Neuron (in vitro differentiated cells): ENCODE data around the gene LMOD3.

Experiments used
- H2AFZ ChIP-seq: one replicate; pipeline ENCODE4 v1.6.1; 2013; ENCODE audit warnings: low read depth, mild to moderate bottlenecking, inconsistent platforms, low read length, moderate library complexity
- H3K27me3 ChIP-seq: one replicate; pipeline ENCODE4 v1.6.1; 2013; ENCODE audit warnings: low read length; ENCODE audit not compliant: insufficient read depth
- H3K36me3 ChIP-seq: one replicate; pipeline ENCODE4 v1.6.1; 2013; ENCODE audit warnings: low read length; ENCODE audit not compliant: insufficient read depth
- H3K4me1 ChIP-seq: one replicate; pipeline ENCODE4 v1.6.1; 2013; ENCODE audit warnings: low read length; ENCODE audit not compliant: insufficient read depth
- H3K4me3 ChIP-seq: 2 replicates; pipeline ENCODE4 v1.5.1; 2013; ENCODE audit warnings: mild to moderate bottlenecking, low read length, moderate library complexity
- H3K9me3 ChIP-seq: one replicate; pipeline ENCODE4 v1.6.1; 2013; ENCODE audit warnings: low read length

Gene LMOD3

DNA sequence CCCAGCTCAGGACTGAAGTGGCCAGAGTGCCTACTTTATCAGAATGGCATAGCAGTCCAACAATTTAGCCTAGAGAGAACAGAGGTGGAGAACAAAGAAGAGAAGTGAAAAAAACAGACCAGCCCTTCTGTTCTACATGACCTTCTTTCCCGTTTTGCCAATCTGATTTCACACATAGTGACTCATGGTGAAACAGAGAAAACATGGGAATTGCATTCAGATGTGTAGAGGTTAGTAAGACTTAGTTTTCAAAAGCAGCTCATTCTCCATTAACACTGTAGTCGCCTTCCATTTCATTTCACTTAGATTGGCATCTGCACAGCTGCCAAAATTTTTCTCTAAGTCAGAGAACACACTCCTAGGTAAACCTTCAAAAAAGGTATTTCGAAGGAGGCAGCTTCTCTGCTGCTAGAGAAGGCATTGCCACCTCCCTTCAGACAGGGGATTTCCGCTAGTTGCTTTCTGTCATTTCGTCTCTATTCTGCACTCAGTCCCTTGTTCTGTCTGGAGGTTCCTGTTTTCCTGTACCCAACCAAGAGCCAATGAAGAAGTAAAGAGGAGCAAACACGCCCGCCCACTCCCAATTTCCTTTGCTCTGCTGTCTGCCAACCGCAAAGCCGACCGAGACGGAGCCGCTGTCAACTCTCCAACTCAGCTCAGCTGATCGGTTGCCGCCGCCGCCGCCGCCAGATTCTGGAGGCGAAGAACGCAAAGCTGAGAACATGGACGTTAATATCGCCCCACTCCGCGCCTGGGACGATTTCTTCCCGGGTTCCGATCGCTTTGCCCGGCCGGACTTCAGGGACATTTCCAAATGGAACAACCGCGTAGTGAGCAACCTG lies 37.8 kb downstream of the LMOD3 start, which contains the start of gene ARL6IP5:
TSS of gene ARL6IP5 (plus strand) at position 612 of the 842 bp plus-strand sequence. CDS start at position 723, 111 bp downstream.
- Histone ChIP-seq H2AFZ (peak within 1 kb of the TSS; percentile 96), H3K27me3 (no peaks in the 10 kb centered on the region), H3K9me3 (no peaks in the 10 kb centered on the region), H3K4me3 (peak within 1 kb of the TSS; percentile 97), H3K4me1 (peaks cover 56% of the 10 kb centered on the region), H3K36me3 (no peaks in the 10 kb centered on the region)

DNA sequence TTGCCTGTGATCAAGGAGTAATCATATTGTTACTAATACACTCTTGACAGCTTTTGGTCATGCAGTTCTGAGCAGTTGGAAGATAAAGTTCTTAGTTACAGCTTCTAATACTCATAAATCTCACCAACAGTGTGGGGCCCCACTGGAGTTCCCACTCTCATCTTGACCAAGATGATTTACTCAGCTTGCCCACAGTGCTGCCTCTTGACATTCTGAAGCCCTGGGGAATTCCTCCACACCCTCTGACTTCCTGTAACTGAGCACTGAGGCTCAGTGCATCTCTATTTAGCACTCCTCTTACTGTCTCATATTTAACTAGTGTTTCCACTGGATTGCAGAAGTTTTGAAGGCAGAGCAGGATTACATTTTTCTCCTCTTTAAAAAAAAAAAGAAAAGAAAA lies 39.6 kb downstream of the LMOD3 start:
- Histone ChIP-seq H2AFZ (no peak overlapping the region), H3K27me3 (no peaks in the 10 kb centered on the region), H3K36me3 (no peaks in the 10 kb centered on the region), H3K4me3 (no peak overlapping the region), H3K9me3 (no peaks in the 10 kb centered on the region), H3K4me1 (peaks cover 55% of the 10 kb centered on the region)

DNA sequence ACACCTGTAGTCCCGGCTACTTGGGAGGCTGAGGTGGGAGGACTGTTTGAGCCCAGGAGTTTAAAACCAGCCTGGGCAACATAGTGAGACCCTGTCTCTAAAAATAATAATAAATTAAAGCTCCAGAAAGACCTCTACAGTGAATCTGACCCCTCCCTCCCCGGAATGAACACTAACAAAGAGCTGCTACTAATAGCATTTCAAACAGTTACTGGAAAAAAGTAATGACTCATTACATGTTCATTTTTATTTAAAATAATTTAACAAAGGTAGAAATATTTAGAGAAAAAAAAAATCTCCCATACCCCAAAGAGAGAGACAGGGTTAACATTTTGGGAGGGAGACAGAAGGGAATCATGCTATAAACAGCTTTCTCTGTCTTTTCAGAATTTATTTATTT lies 40.0 kb downstream of the LMOD3 start:
- H3K9me3 ChIP-seq: no peaks in the 10 kb centered on the region
- H3K4me1 ChIP-seq: peaks cover 54% of the 10 kb centered on the region
- no peaks in the 10 kb centered on the region for H3K27me3 ChIP-seq
- H3K36me3 ChIP-seq: no peaks in the 10 kb centered on the region
- H3K4me3 ChIP-seq: no peak overlapping the region
- no peak overlapping the region for H2AFZ ChIP-seq

DNA sequence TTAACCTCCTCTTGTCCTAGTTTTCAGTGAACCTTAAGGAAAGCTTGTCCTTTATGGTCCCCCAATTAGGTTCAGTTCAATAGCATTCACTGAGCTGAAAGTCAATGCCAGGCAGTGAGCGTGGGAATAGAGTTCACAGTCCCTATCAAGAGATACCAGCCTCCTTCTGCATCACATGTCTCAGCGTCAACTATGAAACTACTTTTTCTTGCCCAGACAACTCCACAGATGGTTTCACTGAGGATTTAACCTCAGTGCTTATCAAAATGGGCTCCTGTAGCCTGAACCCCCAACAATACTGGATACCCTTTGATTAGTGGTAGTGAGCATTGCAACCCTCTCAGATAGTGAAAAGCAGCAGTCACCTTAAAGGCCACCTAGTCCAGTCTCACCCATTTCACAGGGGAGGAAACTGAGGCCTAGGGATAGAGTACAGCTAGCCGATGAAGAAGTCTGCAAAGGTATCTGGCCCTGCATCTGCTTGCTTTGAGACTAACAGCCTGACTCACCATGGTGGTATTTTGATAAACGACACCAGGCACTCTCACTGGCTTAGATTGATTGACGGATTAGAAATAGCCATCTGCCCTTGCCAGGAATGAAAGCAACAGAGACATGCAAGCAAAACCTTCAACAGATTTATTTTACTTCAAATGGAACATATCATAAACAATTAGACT lies 40.7 kb downstream of the LMOD3 start:
- no peak overlapping the region for H3K4me3 ChIP-seq
- no peaks in the 10 kb centered on the region for H3K36me3 ChIP-seq
- no peak overlapping the region for H2AFZ ChIP-seq
- H3K27me3 ChIP-seq: no peaks in the 10 kb centered on the region
- H3K4me1 ChIP-seq: peaks cover 50% of the 10 kb centered on the region
- H3K9me3 ChIP-seq: no peaks in the 10 kb centered on the region

DNA sequence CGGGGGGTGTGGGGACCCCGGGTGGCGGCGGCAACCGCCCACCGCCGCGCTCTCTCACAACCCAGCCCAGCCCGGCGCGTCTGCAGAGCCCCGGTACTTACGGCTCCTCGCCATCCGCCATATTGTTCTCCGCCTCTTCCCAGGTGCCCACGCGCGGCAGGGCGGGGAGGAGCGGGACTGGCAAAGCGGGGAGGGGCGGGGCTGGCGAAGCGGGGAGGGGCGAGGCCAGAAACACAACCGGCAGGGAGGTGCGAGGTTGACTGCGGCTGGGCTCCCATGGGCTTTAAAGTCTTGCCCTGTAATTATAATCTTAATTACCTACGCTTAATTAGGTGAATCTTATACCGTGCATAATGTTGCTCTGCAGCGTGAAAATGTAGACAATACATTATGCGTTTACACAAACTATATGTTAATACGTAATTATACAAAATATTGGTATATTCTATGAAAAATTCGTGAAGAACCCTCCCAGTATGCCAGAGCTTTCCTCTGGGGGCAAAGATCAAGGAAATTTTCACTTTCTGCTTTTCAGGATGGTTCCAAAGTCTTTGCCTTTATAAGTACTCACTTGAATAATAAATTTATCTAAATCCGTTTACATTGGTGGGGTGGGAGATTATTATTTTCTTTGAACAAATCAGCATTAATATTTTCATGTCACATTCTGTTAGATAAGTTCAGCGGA lies 42.0 kb downstream of the LMOD3 start, which contains the start of gene UBA3:
TSS of gene UBA3 (minus strand) at position 133 of the 688 bp plus-strand sequence. CDS start at position 121, 12 bp downstream.
- Histone ChIP-seq H3K9me3 (no peaks in the 10 kb centered on the region), H2AFZ (peak within 1 kb of the TSS; percentile 55), H3K4me3 (peak within 1 kb of the TSS; percentile 86), H3K27me3 (no peaks in the 10 kb centered on the region), H3K36me3 (peaks cover 4% of the 10 kb centered on the region), H3K4me1 (peaks cover 39% of the 10 kb centered on the region)

DNA sequence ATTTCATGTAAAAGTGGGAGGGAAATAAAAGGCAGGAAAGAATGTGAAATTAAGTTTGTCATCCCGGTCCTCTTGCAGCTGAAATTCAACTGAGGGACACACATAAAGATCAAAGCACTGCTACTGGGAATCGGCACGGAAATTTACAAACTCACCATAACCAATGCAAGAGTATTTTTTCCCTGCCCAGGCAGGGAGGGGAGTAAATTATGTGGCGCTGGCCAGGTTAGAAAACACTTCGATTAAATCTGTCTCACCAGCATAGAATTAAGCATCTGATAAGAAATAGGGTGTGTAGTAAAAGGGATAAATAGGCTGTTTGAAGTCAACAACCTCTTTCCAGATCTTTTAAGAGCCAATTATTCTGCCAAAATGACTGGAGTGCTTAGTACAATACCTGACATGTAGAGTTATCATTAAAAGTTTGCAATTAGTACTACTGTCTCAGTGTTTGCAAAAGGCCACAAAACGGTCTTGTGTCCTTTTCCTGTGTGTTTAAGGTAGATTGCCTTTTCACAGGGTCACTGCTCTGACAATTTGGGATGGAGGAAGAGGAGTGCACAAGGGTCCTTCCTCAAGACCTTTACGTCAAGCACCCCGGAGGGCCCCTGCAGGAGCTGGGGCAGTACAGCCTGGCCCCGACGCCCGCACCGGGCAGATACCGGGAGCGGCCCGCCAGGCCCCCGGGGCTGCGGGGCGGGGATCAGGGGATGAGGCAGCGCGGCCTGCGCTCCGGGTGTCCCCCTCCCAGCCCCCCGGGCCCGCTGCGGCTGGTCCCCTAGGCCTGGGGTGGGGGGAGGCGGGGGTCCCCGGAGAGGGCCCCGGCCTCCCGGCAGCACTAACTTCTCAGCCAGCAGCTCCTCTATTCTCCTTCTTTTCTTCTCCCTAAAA lies 42.9 kb downstream of the LMOD3 start:
- Histone ChIP-seq H3K27me3 (no peaks in the 10 kb centered on the region), H3K36me3 (peaks cover 10% of the 10 kb centered on the region), H3K4me3 (peak overlapping the region; percentile 86), H3K4me1 (peaks cover 38% of the 10 kb centered on the region), H3K9me3 (no peaks in the 10 kb centered on the region), H2AFZ (peak overlapping the region; percentile 55)

DNA sequence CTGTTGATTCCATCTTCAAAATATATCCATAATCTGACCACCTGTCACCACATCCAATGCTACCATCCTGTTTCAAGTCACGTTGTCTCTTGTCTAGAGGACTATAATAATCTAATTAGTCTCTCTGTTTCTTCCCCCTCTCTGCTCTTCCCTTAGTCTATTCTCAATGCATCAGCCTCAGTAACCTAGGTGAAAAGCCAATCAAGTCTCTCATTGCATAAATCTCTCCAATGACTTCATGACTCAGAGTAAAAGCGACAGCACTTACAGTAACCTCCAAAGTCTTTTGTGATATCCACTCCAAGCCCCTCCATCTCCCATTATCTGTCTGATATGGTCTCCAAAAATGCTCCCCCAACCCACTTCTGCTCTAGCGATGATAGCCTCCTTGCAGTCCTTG lies 49.5 kb downstream of the LMOD3 start:
- no peak overlapping the region for H2AFZ ChIP-seq
- H3K9me3 ChIP-seq: no peaks in the 10 kb centered on the region
- no peak overlapping the region for H3K4me3 ChIP-seq
- peaks cover 45% of the 10 kb centered on the region for H3K36me3 ChIP-seq
- no peaks in the 10 kb centered on the region for H3K27me3 ChIP-seq
- no peaks in the 10 kb centered on the region for H3K4me1 ChIP-seq

DNA sequence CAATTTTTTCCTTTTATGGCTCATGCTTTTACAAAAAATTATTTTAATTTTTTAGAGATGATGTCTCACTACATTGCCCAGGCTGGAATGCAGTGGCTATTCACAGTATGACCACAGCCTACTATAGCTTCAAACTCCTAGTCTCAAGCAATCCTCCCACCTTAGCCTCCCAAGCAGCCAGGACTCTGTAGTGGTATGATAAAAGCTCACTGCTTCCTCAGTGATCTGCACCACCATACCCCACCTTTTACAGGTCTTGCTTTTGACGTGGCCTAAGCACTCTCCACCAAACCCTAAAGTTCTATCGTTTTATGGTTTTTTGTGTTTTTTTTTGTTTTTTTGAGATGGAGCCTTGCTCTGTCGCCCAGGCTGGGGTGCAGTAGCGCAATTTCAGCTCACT lies 56.3 kb downstream of the LMOD3 start:
- Histone ChIP-seq H3K4me1 (peaks cover 3% of the 10 kb centered on the region), H3K27me3 (no peaks in the 10 kb centered on the region), H2AFZ (no peak overlapping the region), H3K9me3 (peaks cover 6% of the 10 kb centered on the region), H3K4me3 (no peak overlapping the region), H3K36me3 (peaks cover 50% of the 10 kb centered on the region)

DNA sequence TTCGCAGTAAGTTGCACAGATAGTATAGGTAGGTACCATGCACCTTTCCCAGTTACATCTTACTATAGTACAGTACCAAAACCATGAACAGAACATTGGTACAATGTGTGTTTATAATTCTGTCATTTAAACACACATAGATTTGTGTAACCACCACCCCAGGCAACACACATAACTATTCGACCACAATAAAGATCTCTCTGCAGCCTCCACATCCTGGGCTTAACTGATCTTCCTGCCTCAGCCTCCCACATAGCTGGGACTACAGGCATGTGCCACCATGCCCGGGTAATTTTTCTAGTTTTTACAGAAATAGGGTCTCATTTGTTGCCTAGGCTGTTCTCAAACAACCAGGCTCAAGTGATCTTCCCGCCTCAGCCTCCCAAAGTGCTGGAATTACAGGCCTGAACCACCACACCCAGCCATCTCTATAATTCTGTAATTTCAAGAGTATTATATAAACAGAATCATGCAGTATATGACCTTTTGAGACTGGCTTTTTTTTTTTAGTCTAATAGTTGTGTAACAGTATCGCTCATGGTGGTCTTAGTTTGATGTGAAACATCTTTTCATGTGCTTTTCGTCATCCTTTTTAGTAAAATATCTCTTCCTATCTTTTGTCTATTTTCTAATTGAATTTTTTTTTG lies 57.0 kb downstream of the LMOD3 start:
- H3K27me3 ChIP-seq: no peaks in the 10 kb centered on the region
- no peak overlapping the region for H2AFZ ChIP-seq
- H3K4me3 ChIP-seq: no peak overlapping the region
- peaks cover 3% of the 10 kb centered on the region for H3K4me1 ChIP-seq
- H3K9me3 ChIP-seq: peaks cover 9% of the 10 kb centered on the region
- peaks cover 51% of the 10 kb centered on the region for H3K36me3 ChIP-seq

DNA sequence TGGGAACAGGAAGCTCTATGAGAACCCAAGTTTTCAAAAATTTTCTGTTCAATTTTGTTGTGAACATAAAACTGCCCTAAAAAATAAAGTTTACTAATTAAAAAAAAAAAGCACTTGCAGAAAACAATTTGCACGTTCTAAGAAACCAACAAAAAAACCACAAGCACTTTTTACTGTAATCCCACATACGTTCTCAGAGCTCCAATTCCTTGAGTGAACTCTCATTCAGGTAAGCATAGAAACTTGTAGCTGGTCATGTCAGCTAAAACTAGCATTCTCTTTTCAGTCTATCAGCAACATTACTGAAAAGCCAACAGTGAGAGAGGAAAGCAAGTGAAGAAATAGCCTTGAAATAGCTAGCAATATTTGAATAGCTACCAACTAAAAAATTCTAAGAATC lies 58.8 kb downstream of the LMOD3 start:
- no peaks in the 10 kb centered on the region for H3K27me3 ChIP-seq
- peaks cover 3% of the 10 kb centered on the region for H3K4me1 ChIP-seq
- H3K36me3 ChIP-seq: peaks cover 63% of the 10 kb centered on the region
- peaks cover 9% of the 10 kb centered on the region for H3K9me3 ChIP-seq
- no peak overlapping the region for H3K4me3 ChIP-seq
- no peak overlapping the region for H2AFZ ChIP-seq

DNA sequence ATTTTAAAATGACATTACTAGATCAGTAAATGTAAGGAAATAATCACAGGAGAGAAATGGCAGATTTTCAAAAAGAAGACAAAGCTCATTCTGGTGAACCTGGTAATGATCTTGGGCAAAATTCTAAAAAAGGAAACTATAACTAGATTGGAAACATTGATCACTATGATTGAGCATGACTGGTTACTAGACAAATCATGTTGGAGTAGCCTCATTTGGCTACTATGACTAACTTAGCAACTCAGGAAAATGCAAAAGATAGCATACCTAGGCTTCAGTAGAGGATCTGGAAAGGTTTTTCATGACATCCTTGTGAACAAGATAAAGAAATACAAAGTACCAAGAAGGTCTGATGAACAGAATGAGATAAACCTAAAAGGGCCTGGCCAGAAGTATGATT lies 62.7 kb downstream of the LMOD3 start:
- Histone ChIP-seq H3K36me3 (peaks cover 74% of the 10 kb centered on the region), H3K9me3 (peaks cover 9% of the 10 kb centered on the region), H3K27me3 (no peaks in the 10 kb centered on the region)

DNA sequence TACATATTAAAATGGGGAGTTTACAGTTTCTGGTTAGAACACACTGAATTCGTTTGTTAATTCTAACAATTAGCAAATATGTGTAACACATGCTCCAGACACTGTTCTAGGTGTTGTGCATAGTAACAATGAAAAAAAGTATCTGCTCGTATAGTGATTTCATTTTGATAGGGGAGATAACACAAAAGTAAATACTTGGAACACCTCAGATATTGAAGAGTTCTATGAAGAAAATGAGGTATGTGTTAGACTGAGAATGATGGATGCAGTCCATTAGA lies 63.5 kb downstream of the LMOD3 start:
- peaks cover 9% of the 10 kb centered on the region for H3K9me3 ChIP-seq
- peaks cover 73% of the 10 kb centered on the region for H3K36me3 ChIP-seq
- no peaks in the 10 kb centered on the region for H3K4me1 ChIP-seq
- H3K27me3 ChIP-seq: no peaks in the 10 kb centered on the region
- no peak overlapping the region for H3K4me3 ChIP-seq
- no peak overlapping the region for H2AFZ ChIP-seq

More for the DNA sequence above, 62.7 kb downstream of the LMOD3 start:
- Histone ChIP-seq H3K4me1 (no peaks in the 10 kb centered on the region), H2AFZ (no peak overlapping the region), H3K4me3 (no peak overlapping the region)
